Measurements from ENCODE around the gene GYS2.

GYS2 gene

GRCh38 chr12:21571046-21571445 is 33.6 kb downstream of the GYS2 start:
- H3K9me3 ChIP-seq: no peaks in the 10 kb centered on the region
- no peak overlapping the region for H3K4me3 ChIP-seq (ENCODE audit: low read depth in 1 of 2, low read length in 1 of 2)
- no peaks in the 10 kb centered on the region for H3K36me3 ChIP-seq
- no peak overlapping the region for H3K27ac ChIP-seq
- no peak for TF ChIP-seq CTCF (IDR thresholded peaks at IDR 0.05)
- H3K4me1 ChIP-seq (ENCODE audit: control insufficient read depth in 1 of 2, insufficient read depth in 1 of 2, low read depth in 1 of 2, low read length in 1 of 2): no peaks in the 10 kb centered on the region
- no peaks in the 10 kb centered on the region for H3K27me3 ChIP-seq

- no peak for TF ChIP-seq CTCF (IDR thresholded peaks at IDR 0.05)
- Histone ChIP-seq H3K9me3 (no peaks in the 10 kb centered on the region), H3K36me3 (no peaks in the 10 kb centered on the region), H3K27ac (no peak overlapping the region), H3K27me3 (no peaks in the 10 kb centered on the region), H3K4me3 (ENCODE audit: low read depth in 1 of 2, low read length in 1 of 2) (no peak overlapping the region), H3K4me1 (ENCODE audit: control insufficient read depth in 1 of 2, insufficient read depth in 1 of 2, low read depth in 1 of 2, low read length in 1 of 2) (no peaks in the 10 kb centered on the region)
Measured at GRCh38 chr12:21568115-21568514, 36.5 kb downstream of the GYS2 start.

- Histone ChIP-seq H3K27me3 (no peaks in the 10 kb centered on the region), H3K9me3 (no peaks in the 10 kb centered on the region), H3K4me3 (ENCODE audit: low read depth in 1 of 2, low read length in 1 of 2) (no peak overlapping the region), H3K27ac (no peak overlapping the region), H3K4me1 (ENCODE audit: control insufficient read depth in 1 of 2, insufficient read depth in 1 of 2, low read depth in 1 of 2, low read length in 1 of 2) (no peaks in the 10 kb centered on the region), H3K36me3 (no peaks in the 10 kb centered on the region)
- TF ChIP-seq CTCF (IDR thresholded peaks at IDR 0.05): no peak
Measured at GRCh38 chr12:21566907-21567394, 37.7 kb downstream of the GYS2 start.

GRCh38 chr12:21566223-21566906 is 38.3 kb downstream of the GYS2 start:
- TF ChIP-seq CTCF (IDR thresholded peaks at IDR 0.05): no peak
- H3K36me3 ChIP-seq: no peaks in the 10 kb centered on the region
- no peaks in the 10 kb centered on the region for H3K4me1 ChIP-seq (ENCODE audit: control insufficient read depth in 1 of 2, insufficient read depth in 1 of 2, low read depth in 1 of 2, low read length in 1 of 2)
- H3K9me3 ChIP-seq: no peaks in the 10 kb centered on the region
- no peak overlapping the region for H3K27ac ChIP-seq
- no peaks in the 10 kb centered on the region for H3K27me3 ChIP-seq
- no peak overlapping the region for H3K4me3 ChIP-seq (ENCODE audit: low read depth in 1 of 2, low read length in 1 of 2)

- no peaks in the 10 kb centered on the region for H3K36me3 ChIP-seq
- H3K4me1 ChIP-seq (ENCODE audit: control insufficient read depth in 1 of 2, insufficient read depth in 1 of 2, low read depth in 1 of 2, low read length in 1 of 2): no peaks in the 10 kb centered on the region
- H3K9me3 ChIP-seq: no peaks in the 10 kb centered on the region
- no peak overlapping the region for H3K27ac ChIP-seq
- no peaks in the 10 kb centered on the region for H3K27me3 ChIP-seq
- no peak for TF ChIP-seq CTCF (IDR thresholded peaks at IDR 0.05)
- no peak overlapping the region for H3K4me3 ChIP-seq (ENCODE audit: low read depth in 1 of 2, low read length in 1 of 2)
Measured at GRCh38 chr12:21562859-21563258, 41.8 kb downstream of the GYS2 start.
